Measurements from ENCODE around the gene FAM118B. TPM values are rescaled to one million over a fixed set of nuclear protein-coding genes. Genes with fewer than 3 reads are reported as not detected.

FAM118B gene
- total RNA-seq, 1 experiment from 2014 or later = 40.0 TPM

- H2BK12ac ChIP-seq (ENCODE audit: insufficient read length, low read depth, low read length) = no peak within 1 kb of the TSS
- peaks cover 7% of the 10 kb centered on the region for H3K23me2 ChIP-seq (ENCODE audit: insufficient read length, low read depth, low read length, poor library complexity, severe bottlenecking)
- H4K91ac ChIP-seq (ENCODE audit: insufficient read length, low read depth, low read length) = no peak within 1 kb of the TSS
- no peak within 1 kb of the TSS for H4K5ac ChIP-seq (ENCODE audit: insufficient read length, low read depth, low read length)
- DNase-seq = peak; percentile 95
- no peak within 1 kb of the TSS for H2BK20ac ChIP-seq (ENCODE audit: low read depth, low read length, poor library complexity, severe bottlenecking)
- H3K79me1 ChIP-seq (ENCODE audit: insufficient read depth, low read depth, low read length, poor library complexity, severe bottlenecking) = no peaks in the 10 kb centered on the region
- Mint-ChIP-seq H3K36me3 (ENCODE audit: insufficient read depth in 1 of 3, low read depth in 3 of 3) (peaks cover 14 to 43% (median 32%) of the 10 kb centered on the region in 3 experiments; a peak in 6 of 7 replicates), H3K9me3 (no peaks in the 10 kb centered on the region), H3K4me3 (peak within 1 kb of the TSS; percentile 81 to 88), H3K27ac (peak within 1 kb of the TSS; percentile 95 to 98 (median 97)), H3K4me1 (peaks cover 10 to 18% of the 10 kb centered on the region in 2 experiments), H3K27me3 (ENCODE audit: low read depth) (no peaks in the 10 kb centered on the region)
- no peaks in the 10 kb centered on the region for H3K9me3 ChIP-seq (ENCODE audit: control insufficient read depth, low read depth, low read length)
- H3T11ph ChIP-seq (ENCODE audit: low read length) = no peak within 1 kb of the TSS
- peaks cover 3% of the 10 kb centered on the region; the same call in 1 of the 2 replicates for H3K4me1 ChIP-seq (ENCODE audit: insufficient read depth, low read length)
- H2BK5ac ChIP-seq (ENCODE audit: insufficient read length, low read length) = no peak within 1 kb of the TSS
- H2AFZ ChIP-seq (ENCODE audit: low read length) = no peak within 1 kb of the TSS
- no peak within 1 kb of the TSS for H3K56ac ChIP-seq (ENCODE audit: insufficient read length, low read depth, low read length)
- no peak within 1 kb of the TSS for H3K23ac ChIP-seq (ENCODE audit: insufficient read length, low read depth, low read length)
- no peaks in the 10 kb centered on the region for H4K20me1 ChIP-seq (ENCODE audit: control insufficient read depth, insufficient read depth, insufficient read length)
- H2BK15ac ChIP-seq (ENCODE audit: low read depth, low read length) = no peak within 1 kb of the TSS
- no peak within 1 kb of the TSS for H2BK120ac ChIP-seq (ENCODE audit: low read depth, low read length, poor library complexity, severe bottlenecking)
- no peak within 1 kb of the TSS for H4K8ac ChIP-seq (replicated peaks; ENCODE audit: insufficient read length, low read depth, low read length)
- peak within 1 kb of the TSS; percentile 66 for H3K18ac ChIP-seq (ENCODE audit: insufficient read length, low read depth, low read length)
- H3K4ac ChIP-seq (ENCODE audit: low read depth, low read length) = no peak within 1 kb of the TSS
- H3K27me3 ChIP-seq (ENCODE audit: insufficient read depth, low read length) = no peaks in the 10 kb centered on the region
- H2AK5ac ChIP-seq (ENCODE audit: insufficient read length, low read length) = no peak within 1 kb of the TSS
- H3K9ac ChIP-seq (ENCODE audit: extremely low read depth, insufficient read length, low read length) = peak within 1 kb of the TSS; percentile 77
- WGBS (ENCODE audit: extremely low coverage, insufficient read length, low lambda C conversion rate) = no CpG with 5 or more reads among the region's 61 CpGs
- H3K79me2 ChIP-seq (ENCODE audit: insufficient read depth, low read length) = no peaks in the 10 kb centered on the region
- H3K4me2 ChIP-seq (ENCODE audit: insufficient read depth, insufficient read length, low read length) = peak within 1 kb of the TSS; percentile 74
- peak within 1 kb of the TSS; percentile 85 for H3K14ac ChIP-seq (ENCODE audit: insufficient read depth, low read length)
- no peak within 1 kb of the TSS for H3K27ac ChIP-seq (ENCODE audit: insufficient read length, low read depth, low read length)
- no peak for TF ChIP-seq CTCF (conservative IDR thresholded peaks at IDR 0.05)
Measured at GRCh38 chr11:126303623-126304456, 92.3 kb downstream of the FAM118B start, which contains the start of gene DCPS. DCPS (plus strand) TSS chr11:126304060; CDS start chr11:126304081, 21 bp downstream.
